Glutamatergic neuron (in vitro differentiated cells): ENCODE measurements around the gene FBXO7. TPM values are rescaled to one million over a fixed set of nuclear protein-coding genes. Genes with fewer than 3 reads are reported as not detected.
A peak's percentile ranks its signal among the peaks of the same experiment; 100 is the strongest.

Source experiments
- DNase-seq: peaks from one replicate; pipeline ENCODE4 v3.0.0; 2022
- H3K27ac Mint-ChIP-seq: one replicate; pipeline ENCODE4 v1.8.0; 2020; ENCODE audit warnings: mild to moderate bottlenecking, mixed read lengths, inconsistent platforms; ENCODE audit not compliant: unreplicated experiment
- H3K27me3 Mint-ChIP-seq: one replicate; pipeline ENCODE4 v1.8.0; 2020; ENCODE audit warnings: mild to moderate bottlenecking, moderate library complexity, mixed read lengths, inconsistent platforms; ENCODE audit not compliant: unreplicated experiment
- H3K36me3 Mint-ChIP-seq: one replicate; pipeline ENCODE4 v1.8.0; 2020; ENCODE audit warnings: mild to moderate bottlenecking, mixed read lengths, inconsistent platforms; ENCODE audit not compliant: unreplicated experiment
- H3K4me1 Mint-ChIP-seq: one replicate; pipeline ENCODE4 v1.8.0; 2020; ENCODE audit warnings: mild to moderate bottlenecking, low read depth, mixed read lengths, inconsistent platforms; ENCODE audit not compliant: unreplicated experiment
- H3K4me3 Mint-ChIP-seq: one replicate; pipeline ENCODE4 v1.8.0; 2020; ENCODE audit warnings: mild to moderate bottlenecking, mixed read lengths, inconsistent platforms; ENCODE audit not compliant: unreplicated experiment
- H3K9me3 Mint-ChIP-seq: one replicate; pipeline ENCODE4 v1.8.0; 2020; ENCODE audit warnings: mild to moderate bottlenecking, moderate library complexity, mixed read lengths, inconsistent platforms; ENCODE audit not compliant: unreplicated experiment
- CTCF ChIP-seq: fragments of 200-600 bp; sonication (generic); IDR thresholded peaks from one replicate; pipeline ENCODE4 v1.5.0; 2021; ENCODE audit not compliant: partially characterized antibody, unreplicated experiment
- total RNA-seq: library from RNA; stranded (reverse); fragmentation: NEBNext Ultra II Directional; extraction: Animal tissue kit (Norgen Biotek cat#: 25700); gene quantifications from one replicate; pipeline ENCODE4 v1.2.1, GENCODE V29; 2021; ENCODE audit not compliant: unreplicated experiment

Gene FBXO7
- total RNA-seq, 1 donor from 2014 or later = 78.3 TPM

- H3K27ac Mint-ChIP-seq = peak overlapping the region; percentile 68
- peaks cover 38% of the 10 kb centered on the region for H3K4me1 Mint-ChIP-seq
- no peak for TF ChIP-seq CTCF
- H3K9me3 Mint-ChIP-seq = peaks cover 8% of the 10 kb centered on the region
- H3K4me3 Mint-ChIP-seq = peak overlapping the region; percentile 13
- no peaks in the 10 kb centered on the region for H3K36me3 Mint-ChIP-seq
- peaks cover 9% of the 10 kb centered on the region for H3K27me3 Mint-ChIP-seq
- peak; percentile 31 for DNase-seq
These were observed 57.6 kb downstream of the FBXO7 start for GRCh38 chr22:32531931-32532819.

GRCh38 chr22:32532820-32533128 lies 58.2 kb downstream of the FBXO7 start:
- Mint-ChIP-seq H3K27me3 (peaks cover 9% of the 10 kb centered on the region), H3K4me1 (peaks cover 36% of the 10 kb centered on the region), H3K36me3 (no peaks in the 10 kb centered on the region), H3K9me3 (peaks cover 6% of the 10 kb centered on the region), H3K27ac (no peak overlapping the region), H3K4me3 (no peak overlapping the region)
- TF ChIP-seq CTCF = no peak
- DNase-seq = no peak

- Mint-ChIP-seq H3K27me3 (peaks cover 5% of the 10 kb centered on the region), H3K36me3 (peaks cover 6% of the 10 kb centered on the region), H3K9me3 (peaks cover 6% of the 10 kb centered on the region), H3K4me1 (peaks cover 31% of the 10 kb centered on the region), H3K27ac (peak overlapping the region; percentile 94), H3K4me3 (peak overlapping the region; percentile 75)
- peak; percentile 38 for DNase-seq
- no peak for TF ChIP-seq CTCF
These were observed 58.9 kb downstream of the FBXO7 start for GRCh38 chr22:32533265-32534111.

GRCh38 chr22:32534252-32535235 lies 59.9 kb downstream of the FBXO7 start:
- peak overlapping the region; percentile 94 for H3K27ac Mint-ChIP-seq
- peaks cover 13% of the 10 kb centered on the region for H3K36me3 Mint-ChIP-seq
- no peak overlapping the region for H3K4me3 Mint-ChIP-seq
- peaks cover 5% of the 10 kb centered on the region for H3K27me3 Mint-ChIP-seq
- no peak for DNase-seq
- H3K4me1 Mint-ChIP-seq = peaks cover 27% of the 10 kb centered on the region
- H3K9me3 Mint-ChIP-seq = peaks cover 7% of the 10 kb centered on the region
- TF ChIP-seq CTCF = no peak
